ENCODE measurements around the gene TRAF3IP3.

TRAF3IP3 gene

GRCh38 chr1:209802117-209802779, 46.4 kb downstream of the TRAF3IP3 start:
- peak; percentile 55 for DNase-seq (ENCODE audit: low spot score)

DNA sequence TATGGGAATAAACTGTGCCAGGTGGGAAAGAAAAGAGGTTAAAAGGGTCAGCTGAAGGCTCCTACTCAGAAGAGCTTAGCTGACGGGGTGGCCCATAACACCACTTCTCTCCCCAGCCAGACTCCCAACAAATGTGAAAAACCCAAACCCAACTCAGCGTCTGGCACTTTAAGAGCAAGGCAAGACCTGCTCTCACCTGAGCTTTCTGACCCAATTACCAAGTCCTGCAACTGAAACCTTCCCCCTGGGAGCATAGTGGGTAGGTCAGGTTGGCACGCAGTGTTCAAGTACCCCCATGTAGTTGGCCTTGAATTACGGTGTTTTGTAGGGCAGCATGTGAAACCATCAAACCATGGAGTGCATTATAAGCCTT, 46.9 kb downstream of the TRAF3IP3 start:
- no peak for DNase-seq (ENCODE audit: low spot score)

DNA sequence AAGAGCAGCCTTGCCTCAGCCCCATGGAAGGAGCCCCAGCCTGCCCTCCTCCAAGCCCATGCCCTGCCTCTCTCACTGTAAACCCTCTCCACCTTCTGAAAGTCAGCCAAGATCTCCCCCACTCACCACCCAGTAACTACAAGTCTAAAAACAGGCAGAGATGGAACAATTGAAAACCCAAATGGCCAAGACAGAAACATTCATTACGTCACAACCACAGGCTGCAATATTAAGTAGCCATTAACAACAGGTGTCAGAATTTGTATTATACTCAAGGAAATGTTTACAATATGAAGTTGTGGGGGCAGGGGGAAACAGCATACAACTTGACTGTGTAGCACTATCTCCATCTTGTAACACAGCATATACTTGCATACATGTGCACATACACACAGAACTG, 47.7 kb downstream of the TRAF3IP3 start:
- no peak for DNase-seq (ENCODE audit: low spot score)

DNA sequence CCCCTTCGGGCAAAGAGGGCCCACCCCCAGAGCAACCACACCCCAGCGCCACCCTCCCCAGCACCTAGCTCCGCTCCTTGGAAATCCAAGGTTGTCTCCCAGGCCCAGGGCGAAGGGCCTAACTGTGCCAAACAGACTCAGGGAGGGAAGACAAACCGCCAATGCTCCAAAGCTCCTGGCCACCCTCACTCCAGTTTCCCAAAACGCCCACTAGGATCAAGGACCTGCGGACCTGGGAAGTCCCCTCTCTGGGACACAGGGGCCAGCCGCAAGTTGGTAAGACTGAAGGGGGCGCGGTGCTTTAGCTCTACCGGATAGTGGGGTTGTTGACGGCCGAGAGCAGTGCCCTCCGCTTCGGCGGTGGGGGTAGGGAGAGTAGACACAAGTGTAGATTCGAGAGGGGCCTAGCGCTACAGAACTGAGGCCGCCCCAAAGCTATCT, 49.5 kb downstream of the TRAF3IP3 start:
- DNase-seq (ENCODE audit: low spot score), result no peak

DNA sequence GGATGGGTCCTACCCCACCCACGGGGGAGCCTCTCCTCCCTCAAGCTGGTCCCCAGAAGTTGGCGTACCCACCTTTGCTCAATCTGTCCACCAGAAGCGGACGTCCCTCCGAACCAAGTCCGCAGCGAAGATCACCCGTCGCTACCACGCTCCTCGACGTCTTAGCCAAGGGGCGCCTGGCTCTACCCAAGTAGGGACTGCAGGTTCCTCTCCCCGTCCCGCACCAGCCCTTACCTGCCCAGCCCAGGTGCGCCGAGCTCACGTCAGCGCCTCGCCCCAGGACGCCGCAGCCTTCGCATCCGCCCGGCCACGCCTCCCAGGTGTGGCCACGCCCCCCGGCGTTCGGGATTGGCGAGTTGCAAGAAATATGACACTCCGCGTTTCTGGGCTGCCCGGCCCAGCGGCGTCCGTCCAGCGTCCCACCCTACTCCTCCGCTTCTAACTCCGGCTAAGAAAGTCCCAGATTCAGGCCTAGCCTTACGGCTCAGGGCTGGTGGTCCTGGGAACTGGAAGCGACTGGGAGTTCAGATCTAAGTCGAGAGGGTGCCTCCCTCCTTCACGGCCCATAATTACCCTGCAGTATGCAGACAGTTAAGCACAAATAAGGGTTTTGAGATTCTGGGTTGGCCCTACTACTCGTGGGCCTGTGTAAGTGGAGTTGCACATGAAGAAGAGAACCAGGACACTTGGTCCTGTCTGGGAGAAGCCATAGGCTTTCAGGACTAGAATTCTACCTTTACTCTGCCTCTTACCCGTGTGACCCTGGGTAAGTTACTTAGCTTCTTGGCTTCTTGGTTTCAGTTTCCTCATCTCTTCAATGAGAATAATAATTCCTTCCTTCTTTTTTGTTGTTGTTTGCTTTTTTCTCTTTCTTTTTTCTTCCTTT, 50.3 kb downstream of the TRAF3IP3 start, which contains the start of gene IRF6:
TSS of gene IRF6 (minus strand) at position 268 of the 886 bp plus-strand sequence. CDS start 4,729 bp downstream, outside the sequence.
- DNase-seq (ENCODE audit: low spot score), result peak; percentile 92

GRCh38 chr1:209807509-209807908, 51.7 kb downstream of the TRAF3IP3 start:
- no peak for DNase-seq (ENCODE audit: low spot score)

- DNase-seq (ENCODE audit: low spot score), result peak; percentile 75
These were observed 52.3 kb downstream of the TRAF3IP3 start for GRCh38 chr1:209808059-209808581.

- DNase-seq (ENCODE audit: low spot score), result no peak
These were observed 53.8 kb downstream of the TRAF3IP3 start for GRCh38 chr1:209809611-209810010.

- no peak for DNase-seq (ENCODE audit: low spot score)
These were observed 54.9 kb downstream of the TRAF3IP3 start for GRCh38 chr1:209810783-209811182.

- no peak for DNase-seq (ENCODE audit: low spot score)
These were observed 58.0 kb downstream of the TRAF3IP3 start for GRCh38 chr1:209813902-209814301.

DNA sequence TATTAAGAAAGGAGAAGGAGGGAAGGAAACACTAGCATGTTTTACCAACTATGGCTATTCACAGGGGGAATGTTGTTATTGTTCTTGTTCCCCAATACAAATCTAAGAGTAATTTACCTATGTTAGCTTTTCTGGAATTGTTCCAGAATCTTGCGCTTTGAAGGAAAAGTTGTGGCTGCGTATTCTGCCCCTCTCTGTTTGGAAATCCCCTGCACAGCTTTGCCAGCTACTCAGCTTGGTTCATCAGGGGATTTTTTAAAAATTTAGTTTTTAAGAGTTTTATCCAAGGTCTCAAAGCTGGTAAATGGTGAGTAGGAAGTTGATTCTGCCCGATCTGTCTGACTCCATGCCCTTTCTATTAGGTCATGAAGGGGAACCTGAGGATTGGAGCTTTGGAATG, 59.6 kb downstream of the TRAF3IP3 start:
- DNase-seq (ENCODE audit: low spot score), result no peak

DNA sequence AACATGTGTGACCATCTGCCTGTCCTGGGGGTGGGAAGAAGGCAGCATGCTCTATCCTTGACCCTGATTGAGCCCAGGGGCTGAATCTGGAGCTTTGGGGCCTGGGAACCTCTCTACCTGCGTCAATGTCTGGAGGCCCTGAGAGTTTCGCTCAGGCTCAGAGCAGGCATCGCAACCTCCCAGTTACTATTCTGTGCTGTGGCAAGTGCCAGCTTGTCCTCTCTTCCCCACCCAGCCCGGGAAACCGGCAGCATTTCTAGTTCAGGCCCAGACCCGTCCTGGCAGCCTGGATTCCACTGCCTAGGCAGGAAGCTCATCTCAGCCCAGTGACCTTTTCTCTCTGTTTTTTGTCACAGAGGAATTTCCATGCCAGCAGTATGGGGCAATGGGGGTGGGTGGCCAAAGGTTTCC, 60.1 kb downstream of the TRAF3IP3 start:
- no peak for DNase-seq (ENCODE audit: low spot score)

DNA sequence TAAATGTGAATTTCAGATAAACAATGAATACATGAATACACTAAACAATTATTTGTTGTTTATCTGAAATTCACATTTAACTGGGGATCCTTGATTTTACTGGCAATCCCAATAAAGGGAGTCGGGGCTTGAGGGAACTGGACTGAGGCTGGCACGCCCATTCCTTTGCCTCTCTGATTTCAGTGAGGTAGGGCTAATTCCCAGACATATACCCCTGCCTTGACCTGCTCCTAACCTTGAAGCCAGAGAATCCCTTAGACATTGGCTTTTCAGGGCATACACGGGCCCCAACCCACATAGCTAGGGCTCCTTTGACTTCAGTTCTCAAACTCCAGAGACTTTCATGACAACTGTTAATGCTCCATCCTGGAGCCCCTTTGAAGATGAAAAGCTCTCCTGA, 61.1 kb downstream of the TRAF3IP3 start:
- DNase-seq (ENCODE audit: low spot score), result no peak

DNA sequence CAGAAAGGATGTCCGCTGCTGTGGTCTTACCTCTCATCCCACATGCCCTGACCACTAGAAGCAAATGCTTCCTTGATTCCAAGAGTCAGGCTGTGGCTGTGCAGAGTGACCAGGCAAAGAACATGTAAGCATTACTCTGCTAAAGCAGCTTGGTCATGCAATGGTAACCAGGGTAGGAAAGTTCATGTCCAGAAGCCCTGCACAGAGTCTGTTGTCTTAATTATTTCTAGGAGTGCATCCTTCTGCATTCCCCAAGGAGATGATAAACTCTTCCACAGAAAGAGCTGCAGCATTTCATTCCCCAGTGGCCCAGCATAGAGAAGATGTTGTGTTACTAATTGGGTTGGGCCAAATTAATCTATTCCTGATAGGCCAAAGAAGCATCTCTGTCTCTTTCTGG, 61.8 kb downstream of the TRAF3IP3 start:
- DNase-seq (ENCODE audit: low spot score), result no peak

- DNase-seq (ENCODE audit: low spot score), result no peak
These were observed 63.2 kb downstream of the TRAF3IP3 start for GRCh38 chr1:209819058-209819457.

DNA sequence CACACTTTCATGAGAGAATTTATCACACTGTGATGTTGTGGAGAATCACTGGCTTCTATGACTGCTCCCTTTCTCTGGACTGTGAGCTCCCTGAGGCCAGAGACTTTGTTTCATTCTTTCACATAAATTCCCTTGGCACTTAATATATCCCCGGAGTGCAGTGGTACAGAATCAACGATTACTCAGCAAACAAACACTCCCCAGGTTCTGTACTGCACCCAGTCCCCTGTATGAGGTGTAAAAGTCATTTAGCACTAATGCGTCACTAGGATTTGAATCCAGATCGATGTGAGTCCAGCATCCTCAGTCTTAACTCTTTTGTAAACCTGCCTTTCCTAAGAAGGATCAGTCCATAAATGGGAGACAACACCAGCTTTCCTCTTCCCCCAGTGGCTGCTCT, 65.1 kb downstream of the TRAF3IP3 start:
- no peak for DNase-seq (ENCODE audit: low spot score)

DNA sequence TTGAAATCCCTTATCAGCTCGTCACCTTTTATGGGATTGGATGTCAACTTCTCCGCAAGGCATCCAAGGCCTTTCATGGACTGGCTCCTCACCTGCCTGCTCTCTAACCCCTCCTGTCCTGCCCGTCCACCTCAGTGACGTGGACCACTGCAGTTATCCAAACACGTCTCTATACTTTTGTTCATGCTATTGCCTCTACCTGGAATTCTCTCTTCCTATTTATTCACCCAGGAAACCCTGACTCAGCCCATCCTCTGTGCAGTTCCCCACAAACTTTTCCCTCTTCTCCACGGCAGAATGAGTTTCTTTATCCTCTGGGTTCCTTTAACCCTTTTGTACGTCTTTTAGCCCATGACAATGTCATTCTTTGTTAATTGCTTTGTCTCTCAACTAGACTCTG, 66.9 kb downstream of the TRAF3IP3 start:
- DNase-seq (ENCODE audit: low spot score), result no peak

GRCh38 chr1:209823143-209824041, 67.5 kb downstream of the TRAF3IP3 start:
- peak; percentile 77 for DNase-seq (ENCODE audit: low spot score)

DNA sequence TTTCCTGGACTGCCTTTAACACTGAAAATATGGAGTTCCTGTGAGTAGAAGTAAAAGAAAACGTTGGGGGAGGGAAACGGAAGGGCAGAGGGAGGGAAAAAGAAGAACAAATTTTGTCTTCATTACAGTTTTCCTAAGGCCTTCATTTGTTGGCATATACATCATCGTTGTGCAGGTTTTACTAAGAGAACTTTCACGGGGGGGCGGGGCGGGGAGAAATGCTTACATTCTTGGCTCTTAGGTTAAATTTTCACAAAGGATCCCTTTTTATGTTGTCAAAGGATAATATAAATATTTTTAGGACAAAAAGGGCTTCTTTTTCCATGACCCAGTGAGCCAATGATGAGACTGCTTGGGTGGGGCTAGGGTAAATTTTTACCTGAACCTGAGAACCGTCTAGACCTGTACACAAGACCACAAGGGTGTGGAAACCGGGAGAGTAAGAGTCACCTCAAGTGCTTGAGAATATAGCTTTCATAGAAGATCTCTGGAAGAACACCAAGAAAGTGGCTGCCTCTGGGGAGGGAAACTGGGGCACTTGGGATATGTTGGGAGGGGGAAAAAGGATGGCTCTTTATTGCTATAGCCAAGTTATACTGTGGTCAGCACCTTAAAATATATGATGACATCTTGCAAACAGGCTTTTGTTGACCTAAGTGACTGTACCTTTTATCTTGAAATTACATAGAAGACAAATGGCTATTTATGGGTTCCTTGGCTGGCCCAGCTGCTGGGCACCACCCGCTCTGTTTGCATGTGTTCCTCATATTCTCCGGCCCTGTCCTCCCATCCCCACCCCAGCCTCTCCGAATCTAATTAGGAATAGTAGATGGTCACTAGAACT, 70.0 kb downstream of the TRAF3IP3 start:
- DNase-seq (ENCODE audit: low spot score), result no peak

DNA sequence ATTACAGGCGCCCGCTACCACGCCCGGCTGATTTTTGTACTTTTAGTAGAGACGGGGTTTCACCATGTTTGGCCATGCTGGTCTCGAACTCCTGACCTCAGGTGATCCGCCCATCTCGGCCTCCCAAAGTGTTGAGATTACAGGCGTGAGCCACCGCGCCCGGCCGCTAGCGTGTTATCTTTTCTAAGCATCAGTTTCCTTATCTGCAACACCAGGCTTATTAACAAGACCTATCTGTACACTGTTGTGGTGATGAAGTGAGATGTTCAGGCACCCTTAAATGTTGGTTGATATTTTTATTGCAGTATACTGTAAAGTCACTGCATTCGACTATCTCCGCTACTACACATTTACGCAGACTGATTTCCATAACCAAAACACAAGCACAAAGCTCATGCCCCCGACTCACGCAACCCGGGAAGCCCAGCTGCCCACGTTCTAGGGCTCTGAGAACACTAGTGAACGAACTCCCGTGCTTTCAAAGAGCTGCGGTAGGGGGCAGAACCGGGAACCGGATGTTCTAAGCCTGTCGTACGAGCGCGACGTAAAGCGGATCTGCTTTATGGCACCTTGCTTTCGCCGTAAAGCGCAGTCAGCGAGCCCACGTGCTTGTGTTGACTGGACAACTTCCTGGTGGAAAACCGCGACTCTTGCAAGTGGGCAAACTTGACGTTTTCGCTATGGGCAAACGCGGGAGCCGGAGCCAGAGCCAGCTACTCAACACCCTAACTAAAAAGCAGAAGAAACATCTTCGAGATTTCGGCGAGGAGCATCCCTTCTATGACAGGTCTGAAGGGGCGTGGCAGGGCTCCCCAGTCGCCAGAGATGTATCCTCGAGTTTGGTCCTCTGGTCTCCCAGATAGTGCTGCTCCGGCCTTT, 71.8 kb downstream of the TRAF3IP3 start, which contains the start of gene UTP25:
TSS of gene UTP25 (plus strand) at position 589 of the 879 bp plus-strand sequence. CDS start at position 681, 92 bp downstream.
- peak; percentile 93 for DNase-seq (ENCODE audit: low spot score)
